MM.1S (cell line): Measurements from ENCODE around the gene ZNF490.
"Not testable (repeated sequence)": the region's sequence is repeated elsewhere in the genome, so short reads cannot be mapped to it uniquely, and the experiment has no call there.

Experiments
- CTCF ChIP-seq: fragments of 300-600 bp; sonication (generic); IDR thresholded peaks from 2 replicates; pipeline ENCODE4 v1.5.1; 2016; ENCODE audit warnings: antibody characterized with exemption, low read length, mixed read lengths
- EZH2phosphoT487 ChIP-seq: fragments of 300-600 bp; sonication (generic); IDR thresholded peaks from 2 replicates; pipeline ENCODE4 v1.6.1; 2018; ENCODE audit warnings: antibody characterized with exemption, low read length

GRCh38 chr19:12566380-12566779 is 44.2 kb downstream of the ZNF490 start:
- not testable (repeated sequence) for TF ChIP-seq EZH2phosphoT487, CTCF
